NCI-H1092 treated with DMSO at 0.1 percent for 48 hours (cell line): Measurements from ENCODE around the gene ADAMTSL1.
A peak's percentile ranks its signal among the peaks of the same experiment; 100 is the strongest.
"Not testable (repeated sequence)": the region's sequence is repeated elsewhere in the genome, so short reads cannot be mapped to it uniquely, and the experiment has no call there.

Source experiments
- DNase-seq: peaks from one replicate; lab custom pipeline; 2025; lab: John Stamatoyannopoulos, UW

Gene ADAMTSL1

DNA sequence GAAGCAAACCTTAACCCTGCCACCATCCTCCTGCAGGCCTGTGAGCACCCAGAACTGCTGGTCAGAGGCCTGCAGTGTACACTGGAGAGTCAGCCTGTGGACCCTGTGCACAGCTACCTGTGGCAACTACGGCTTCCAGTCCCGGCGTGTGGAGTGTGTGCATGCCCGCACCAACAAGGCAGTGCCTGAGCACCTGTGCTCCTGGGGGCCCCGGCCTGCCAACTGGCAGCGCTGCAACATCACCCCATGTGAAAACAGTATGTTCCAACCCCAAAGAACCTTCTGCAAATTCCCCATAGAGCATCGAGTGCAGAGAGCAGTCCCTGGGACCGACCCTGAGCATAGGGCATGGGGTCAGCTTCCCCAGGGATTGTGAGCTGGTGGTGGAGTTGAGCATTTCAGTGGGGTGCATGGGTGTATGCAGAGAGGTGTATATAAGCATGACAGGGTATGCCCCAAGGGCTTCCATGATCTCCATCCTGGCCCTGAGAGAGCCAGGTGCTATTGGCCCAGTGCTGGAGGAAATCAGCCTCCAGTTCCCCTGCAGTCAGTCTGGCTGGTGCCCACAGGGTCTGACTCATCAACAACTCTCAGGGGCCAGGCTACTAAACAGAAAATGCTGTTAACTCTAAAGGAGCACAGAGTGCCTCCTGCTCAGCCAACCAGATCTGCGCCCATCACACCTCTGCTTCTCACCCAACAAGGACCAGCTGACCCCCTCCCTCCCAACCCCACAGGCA lies 432.9 kb downstream of the ADAMTSL1 start:
- DNase-seq: no peak

DNA sequence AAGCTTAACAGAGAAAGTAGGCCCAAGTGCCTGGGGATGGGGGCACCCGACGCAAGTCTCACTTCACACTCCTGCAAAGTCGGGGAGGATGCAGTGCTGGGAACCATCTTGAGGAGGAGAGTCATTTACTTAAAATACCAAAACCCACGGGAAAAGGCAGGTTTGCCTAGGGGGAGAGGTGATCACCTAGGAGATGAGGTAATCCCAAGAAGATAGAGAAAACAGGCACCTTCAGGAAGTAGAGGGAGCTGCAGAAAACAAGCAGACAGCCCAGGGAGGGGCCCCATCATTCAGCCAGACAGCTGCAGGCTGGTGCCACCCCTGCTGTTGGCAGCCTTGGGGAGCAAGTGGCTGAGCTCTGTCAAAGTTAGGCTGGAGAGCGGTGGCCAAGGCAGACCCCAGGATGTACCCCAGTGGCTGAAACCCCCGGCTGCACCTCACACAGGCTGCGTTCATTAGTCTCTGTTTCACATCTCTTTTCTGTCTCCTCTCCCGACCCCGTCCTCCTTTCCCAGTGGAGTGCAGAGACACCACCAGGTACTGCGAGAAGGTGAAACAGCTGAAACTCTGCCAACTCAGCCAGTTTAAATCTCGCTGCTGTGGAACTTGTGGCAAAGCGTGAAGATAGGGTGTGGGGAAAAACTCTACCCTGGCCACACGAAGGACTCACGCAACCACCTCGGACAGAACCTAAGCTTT lies 434.1 kb downstream of the ADAMTSL1 start:
- DNase-seq: no peak

DNA sequence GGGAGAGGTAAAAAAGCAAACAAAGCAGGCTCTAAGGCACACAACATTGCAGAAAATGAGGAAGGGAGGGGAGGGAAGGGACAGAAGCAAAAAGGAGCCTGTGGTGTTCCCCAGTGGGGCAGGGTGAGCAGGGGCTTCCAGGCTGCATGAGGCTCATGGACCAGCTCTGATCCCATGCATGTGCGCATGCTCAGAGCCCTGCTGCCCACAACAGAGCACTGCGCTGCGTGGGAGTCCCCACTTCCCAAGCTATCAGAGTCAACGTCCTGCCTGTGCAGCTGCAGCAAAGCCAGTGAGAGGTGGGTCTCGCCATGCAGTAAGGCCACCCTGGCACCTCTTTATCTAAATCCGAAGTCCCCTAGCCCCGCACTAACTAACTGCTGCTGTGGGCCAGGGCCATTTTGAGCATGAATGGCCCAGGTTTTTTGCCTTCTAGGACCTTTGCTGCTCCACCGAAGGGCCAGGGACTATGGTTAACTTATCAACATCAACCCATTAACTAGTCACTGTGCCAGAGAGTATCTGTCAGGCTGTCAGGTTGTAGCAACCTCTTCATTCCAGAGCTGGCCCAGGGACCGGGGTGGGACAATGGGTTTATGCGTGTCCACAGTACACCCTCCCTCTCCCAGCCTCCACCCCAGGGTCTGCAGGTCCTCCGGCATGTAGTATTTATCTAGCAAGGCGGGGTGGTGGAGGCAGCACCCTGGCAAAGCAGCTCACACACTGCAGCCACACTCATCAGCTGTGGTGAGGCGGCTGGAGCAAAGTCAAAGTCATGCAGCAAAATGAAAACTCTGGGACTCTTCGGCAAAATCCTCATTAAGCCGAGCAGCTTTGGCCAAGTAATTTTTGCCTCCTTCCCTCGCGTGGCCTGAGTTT lies 435.4 kb downstream of the ADAMTSL1 start:
- DNase-seq: no peak

DNA sequence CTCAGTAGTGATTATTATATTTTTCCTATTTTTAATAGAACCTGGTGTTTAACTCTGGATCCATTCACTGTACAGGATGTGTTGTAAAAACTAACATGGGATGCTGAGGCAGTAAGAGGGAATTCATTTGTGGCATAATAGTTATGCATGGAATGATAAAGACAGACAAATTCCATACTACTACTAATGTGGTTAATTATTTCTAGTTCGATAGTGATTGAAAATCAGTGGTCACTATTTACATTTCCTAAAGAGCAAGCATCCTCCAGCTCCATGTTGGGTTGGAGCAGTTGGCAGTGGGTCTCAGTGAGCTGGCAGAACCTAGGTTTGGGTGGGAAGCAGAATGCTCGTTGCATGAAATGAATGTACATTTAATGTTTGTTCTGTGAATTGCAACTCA lies 436.5 kb downstream of the ADAMTSL1 start:
- DNase-seq: peak; percentile 85

DNA sequence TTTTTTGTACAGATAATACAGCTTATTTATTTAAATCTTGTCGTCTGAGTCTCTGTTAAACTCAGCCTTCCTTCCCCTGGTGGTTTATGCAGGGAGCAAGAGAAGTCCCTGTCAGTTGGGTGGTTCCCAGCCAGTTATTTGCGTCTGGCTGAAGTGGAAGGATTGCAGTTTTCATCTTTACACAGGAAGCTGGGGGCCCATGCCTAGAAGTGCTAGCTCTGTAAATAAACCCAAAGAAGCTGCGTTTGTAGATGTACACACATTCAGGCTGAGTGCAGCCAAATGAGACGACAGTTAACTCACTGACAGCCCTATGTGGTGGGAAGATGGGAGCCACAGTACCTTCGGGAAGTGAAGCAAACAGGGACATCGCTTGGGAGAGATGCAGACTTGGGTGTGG lies 437.0 kb downstream of the ADAMTSL1 start:
- peak; percentile 90 for DNase-seq

DNA sequence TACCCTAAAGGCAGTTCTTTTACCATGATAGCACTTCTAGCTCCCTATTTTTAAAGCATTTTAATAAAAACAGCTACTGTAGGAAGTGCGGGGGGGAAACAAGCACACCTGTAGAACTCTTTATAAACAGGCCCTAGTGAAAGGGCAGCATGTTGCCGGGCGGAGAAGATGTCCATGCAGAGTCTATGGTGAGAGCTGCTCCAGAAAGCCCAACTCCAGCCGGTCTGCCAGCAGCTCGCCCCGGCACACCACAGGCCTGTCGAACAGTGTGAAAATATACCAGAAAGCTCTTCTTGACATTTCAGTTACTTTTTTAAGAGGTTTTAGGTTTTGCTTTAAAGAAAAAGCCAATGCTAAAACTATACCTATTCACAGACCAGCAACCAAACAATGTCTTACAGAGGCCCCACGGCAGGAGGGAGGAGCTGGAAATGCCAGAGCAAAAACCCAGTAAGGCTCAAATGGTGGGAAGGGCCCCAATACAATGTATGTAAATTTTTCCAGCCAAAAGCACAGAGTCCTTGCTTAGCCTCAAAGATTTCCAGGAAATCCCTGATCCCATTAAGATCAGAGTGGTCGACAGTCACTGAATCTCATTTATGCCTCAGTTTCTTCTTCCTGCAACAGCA lies 437.9 kb downstream of the ADAMTSL1 start:
- DNase-seq: no peak

DNA sequence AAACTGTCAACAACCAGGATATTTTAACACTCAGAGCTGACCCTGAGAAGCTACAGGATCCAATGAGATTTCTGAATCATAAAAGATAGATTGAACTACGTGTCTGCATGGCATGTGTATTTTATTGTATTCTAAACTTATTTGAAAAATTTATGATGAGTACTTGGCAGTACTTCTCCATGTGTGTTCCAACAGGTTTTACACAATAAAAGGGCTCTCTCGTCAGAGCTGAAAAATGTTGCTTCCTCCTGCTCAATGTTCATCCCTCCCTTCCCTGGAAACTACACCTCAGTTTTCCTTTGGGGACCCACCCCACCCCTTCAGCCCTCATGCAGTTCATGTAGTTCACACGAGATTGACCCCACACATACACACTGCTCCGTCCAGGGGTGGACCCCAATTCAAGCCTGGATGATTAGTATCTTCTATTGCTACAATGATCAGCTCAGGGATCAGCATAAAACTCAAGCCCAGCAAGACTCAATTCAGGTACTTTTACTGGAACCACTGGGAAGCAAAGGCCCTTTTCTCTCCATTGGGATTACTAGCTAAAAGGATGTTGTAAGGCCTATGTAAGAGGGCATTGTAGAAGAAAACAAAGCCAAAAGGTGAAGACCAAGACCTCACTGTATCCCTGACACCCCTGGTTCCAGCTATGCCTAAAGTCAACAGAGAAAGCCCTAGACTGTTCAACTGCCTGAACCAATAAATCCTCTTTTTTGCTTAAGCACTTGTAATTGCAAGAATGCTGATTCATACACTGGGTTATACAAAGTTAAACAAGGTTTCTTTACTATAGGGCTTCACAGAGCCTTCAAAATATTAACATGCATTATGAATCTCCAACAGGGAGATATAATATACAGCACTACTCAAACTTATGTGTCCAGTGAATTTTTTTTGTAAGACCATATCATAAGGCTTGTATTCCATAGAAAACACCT lies 446.5 kb downstream of the ADAMTSL1 start:
- no peak for DNase-seq

DNA sequence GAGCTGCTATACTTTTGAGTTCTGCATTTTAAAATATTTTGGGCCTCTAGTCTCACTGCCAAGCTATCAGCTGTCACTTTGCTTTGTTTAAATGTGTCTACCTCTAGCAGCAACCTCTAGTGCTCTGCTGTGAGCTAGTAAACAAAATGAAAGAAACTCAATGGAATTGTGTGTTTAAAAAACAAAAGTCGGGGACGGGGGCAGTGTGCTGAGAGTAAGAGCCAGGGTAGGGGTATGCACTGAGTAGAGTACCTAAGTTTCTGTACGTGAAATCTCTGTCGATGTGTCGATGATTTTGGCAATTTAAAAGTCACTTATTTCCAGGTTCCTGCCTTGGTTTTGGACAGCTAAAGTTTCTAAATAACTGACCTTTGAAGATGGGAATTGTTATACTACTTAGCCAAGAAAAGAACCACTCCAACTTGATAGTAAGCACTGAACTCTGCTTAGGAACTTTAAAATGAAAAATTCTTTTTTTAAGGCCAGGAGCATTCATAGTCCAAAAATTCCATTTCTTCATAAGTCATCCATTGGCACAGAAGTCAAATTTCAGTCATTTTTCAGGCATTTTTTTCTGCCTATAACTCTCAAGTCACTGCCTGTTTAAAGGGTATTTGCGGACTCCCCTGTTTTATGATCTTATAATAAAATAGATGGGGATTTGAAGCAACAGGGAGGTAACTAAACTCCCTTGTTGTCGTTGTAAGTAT lies 447.6 kb downstream of the ADAMTSL1 start:
- no peak for DNase-seq

DNA sequence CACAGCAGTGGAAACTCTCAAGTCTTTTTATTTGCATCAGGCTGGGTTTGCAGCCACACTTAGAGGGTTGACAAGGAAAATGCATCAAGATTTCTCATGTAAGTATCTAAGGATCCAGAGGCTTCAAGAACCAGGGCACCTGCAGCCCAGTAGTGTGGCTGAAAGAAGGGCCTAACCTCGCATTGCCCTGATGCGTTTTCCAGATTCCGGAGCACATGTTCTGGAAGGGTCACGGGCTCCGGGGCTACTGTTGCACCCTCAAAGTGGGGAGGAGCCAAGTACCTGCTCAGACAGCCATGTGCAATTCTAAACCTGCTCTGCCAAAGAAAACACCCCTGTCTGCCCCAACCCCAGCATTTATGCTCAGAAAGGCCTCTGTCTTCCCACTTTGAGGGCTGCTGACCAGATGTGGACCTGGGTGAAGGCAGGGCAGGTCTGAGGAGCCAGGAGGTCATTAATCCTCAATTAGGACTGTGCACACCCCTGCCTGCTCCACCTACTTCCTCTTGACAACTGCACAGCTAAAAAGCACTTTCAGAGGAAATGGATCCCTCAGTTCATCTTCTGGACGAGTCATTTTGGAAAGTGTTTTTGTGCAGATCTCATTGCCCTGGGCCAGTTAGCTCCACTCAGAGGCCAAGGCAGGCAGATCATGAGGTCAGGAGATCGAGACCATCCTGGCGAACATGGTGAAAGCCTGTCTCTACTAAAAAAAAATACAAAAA lies 448.4 kb downstream of the ADAMTSL1 start:
- DNase-seq: no peak

DNA sequence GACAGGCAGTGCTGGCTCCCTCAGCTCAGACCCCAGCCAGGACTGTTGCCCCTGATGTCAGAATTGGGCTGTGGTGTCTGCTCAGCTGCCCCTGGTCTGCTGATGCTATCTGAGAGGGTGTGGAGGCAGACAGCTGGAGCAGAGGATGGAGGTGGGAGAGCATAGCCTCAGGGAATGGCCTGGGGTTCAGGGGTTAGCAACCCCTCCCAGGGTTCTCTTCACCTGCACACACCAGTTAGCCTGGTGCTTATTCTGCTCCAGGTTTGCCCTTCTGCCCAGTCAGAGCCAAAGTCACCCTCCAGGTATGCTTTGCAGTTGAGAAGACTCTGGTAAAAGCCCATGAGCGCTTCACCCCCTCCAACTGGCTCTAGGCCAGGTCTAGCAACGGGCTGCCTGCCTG lies 449.2 kb downstream of the ADAMTSL1 start:
- DNase-seq: no peak

DNA sequence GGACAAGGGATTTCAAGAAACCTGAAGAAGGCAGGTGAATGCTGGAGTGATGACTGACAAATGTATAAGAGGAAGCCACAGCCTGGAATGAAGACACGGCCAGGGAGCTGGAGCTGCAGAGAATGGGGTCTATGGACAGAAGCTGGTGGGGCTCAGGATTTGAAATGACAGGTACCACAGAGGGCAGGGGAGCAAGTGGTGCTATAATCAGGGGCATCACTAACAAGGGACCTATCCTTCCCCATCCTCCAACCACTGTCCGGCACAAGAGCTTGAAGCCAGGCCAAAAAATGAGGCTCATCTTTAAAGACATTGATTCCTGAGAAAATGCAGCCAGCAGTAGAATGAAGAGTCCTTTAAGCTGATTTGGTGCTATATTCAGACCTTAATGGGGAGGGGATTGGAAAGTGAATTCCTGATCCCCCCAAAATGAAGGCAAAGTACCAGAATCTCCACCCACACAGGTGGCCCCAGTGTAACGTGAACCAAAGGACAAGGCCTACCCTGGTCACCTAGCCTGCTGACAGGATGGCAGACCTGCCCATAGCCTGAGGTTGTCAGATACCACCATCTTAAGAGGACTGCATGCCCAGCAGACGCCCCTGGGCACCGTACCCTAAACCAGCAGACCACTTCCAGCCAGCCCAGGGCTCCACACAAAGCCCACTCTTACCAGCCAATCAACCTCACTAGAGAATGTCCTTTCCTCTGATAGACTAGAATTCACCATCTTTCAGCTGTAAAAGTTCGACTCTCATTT lies 449.9 kb downstream of the ADAMTSL1 start:
- DNase-seq: no peak

DNA sequence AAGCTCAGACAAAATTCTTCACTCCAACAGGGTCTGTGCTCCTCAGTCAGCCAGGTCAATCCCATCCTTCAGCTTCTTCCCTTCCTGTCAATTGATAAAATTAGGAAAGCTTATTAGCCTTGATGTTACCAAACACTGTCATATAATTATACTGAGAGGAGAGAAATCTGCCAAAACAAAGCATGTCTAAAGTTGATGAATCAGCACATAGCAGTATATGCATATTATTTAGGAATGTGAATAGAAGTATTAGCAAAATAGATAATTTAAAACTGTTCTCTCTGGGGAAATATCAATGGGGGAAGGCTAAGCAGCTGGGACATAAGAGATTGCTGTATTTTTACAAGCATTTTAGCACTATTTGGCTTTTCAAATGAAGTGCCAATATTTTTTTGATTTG lies 451.9 kb downstream of the ADAMTSL1 start:
- no peak for DNase-seq

DNA sequence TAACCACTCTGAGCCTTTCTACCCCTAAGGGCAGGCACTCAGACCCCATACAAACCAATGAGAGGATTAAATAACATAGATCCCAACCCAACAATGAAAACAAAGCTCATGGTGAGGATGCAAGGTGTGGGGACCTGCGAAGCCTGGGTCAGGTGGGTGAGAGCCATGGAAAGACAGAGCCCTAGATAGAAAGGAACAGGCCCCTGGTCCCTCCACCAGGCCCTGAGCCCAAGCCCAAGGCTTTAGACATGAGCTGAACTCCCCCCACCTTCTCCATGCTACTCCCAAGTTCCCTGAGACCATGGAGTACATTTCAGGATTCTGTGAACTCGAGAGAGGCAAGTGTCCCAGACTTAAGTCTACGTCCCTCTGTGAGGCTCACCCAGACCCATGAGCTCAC lies 452.6 kb downstream of the ADAMTSL1 start:
- DNase-seq: no peak

DNA sequence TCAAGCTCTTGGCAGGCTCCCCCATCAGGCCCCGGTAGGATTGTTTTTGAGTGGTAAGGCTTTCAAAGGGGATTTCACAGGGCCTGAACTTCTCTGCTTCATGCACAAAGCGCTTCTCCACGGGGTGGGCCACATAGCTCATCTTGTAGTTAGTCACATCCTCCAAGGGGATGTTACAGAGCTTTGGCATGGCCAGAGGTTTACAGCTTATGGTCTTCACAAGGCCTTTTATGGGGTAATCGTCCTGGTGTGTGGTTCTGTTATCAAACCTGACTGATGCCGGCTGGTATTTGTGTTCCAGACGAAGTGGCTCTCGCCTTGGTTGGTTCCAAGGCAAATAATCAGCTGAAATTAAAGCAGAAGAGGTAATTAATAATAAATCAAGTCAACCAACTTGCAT lies 454.8 kb downstream of the ADAMTSL1 start:
- DNase-seq: no peak

DNA sequence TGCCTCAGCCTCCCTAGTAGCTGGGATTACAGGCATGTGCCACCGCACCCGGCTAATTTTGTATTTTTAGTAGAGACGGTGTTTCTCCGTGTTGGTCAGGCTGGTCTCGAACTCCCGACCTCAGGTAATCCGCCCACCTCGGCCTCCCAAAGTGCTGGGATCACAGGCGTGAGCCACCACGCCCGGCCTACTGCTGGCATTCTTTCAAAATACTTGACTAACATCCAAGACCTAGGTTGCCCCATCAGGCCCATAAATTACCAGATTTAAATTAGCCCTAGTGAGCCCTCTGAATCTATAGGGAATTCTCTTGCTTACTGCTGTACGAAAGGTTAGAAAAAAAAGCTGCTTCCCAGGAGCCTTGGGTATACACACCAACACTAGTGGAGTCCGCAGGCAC lies 456.7 kb downstream of the ADAMTSL1 start:
- DNase-seq: not testable (repeated sequence)

DNA sequence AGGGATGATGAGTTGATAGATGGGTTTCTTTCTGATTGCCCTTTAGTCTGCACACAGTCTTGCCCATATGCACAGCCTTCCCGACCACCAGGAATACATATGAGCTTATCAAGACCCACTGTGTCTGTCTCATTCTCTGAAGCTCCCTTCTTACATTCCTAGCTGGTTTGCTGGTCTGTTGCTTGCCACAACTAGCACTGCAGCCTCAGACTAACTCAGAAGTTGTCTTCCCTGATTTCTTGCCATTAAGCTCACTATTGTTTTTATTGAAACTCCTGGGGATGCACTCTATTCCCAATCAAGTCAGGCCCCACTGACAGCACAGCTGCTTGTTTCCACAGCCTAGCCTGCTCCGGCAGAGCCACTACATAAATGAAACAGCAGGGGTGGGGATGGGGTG lies 461.6 kb downstream of the ADAMTSL1 start:
- DNase-seq: no peak

DNA sequence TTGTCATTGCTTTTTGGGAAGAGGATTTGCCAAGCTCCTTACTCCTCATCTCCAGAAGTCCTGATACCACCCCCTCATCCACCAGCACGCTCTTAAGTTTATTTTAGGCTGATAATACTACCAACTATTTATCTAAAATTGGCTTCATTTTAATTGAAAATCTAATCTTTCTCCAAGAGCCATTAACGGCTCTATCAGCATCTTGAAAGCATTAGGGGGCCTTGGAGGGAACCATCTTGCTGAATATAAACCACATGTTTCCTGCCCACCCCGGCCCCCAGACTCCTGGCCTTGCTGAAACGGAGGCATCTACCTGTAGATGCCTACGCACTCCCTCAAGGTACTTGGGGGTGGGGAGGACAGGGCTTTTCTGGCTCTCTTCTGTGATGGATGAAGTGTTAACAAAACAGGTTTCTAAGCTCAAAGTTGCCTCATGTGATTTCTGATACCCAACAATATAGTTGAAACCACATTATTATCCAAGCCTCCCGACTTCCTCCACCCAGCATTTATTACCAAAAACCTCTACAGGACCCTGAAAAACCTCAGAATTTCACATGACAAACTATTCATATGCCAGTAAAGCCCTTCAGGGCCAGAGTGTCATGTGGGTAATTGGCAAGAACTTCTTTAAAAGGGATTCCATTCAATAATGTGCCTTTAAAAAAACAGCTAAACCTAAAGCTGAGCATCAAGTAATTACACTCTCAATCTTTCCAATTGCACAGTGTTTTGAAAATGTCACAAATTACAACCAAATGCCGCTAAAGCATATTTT lies 462.3 kb downstream of the ADAMTSL1 start:
- no peak for DNase-seq

DNA sequence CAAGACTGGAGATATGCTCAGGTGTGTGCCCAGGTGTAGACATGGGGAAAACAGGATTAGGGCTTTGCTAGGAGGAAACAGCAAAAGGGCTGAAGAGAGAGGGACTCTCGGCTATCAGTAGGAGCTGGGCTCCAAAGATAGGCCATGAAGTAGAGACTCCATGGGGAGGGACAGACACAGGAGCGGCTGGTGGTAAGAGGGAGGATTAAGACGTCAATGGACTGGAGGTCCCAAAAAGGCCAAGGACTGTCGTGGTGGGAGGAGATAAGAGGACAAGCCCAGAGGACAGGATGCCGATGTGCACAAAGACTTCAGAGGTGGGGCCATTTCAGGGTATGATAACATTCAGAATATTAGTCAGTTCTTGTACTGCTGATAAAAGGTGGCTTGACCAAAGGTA lies 466.0 kb downstream of the ADAMTSL1 start:
- no peak for DNase-seq
